Gastroesophageal sphincter (tissue), 3 donors: ENCODE data around the gene ATP9A.

ENCODE experiments used
- CTCF ChIP-seq, 4 experiments: fragments of 200-600 bp in 2 of 4; fragments of 450-650 bp in 2 of 4; sonication (generic) in 1 of 4; IDR thresholded peaks; one replicate each; pipeline ENCODE4 v1.5.1; 2017 to 2019; ENCODE audit warnings: antibody characterized with exemption in 4 of 4, mild to moderate bottlenecking in 2 of 4, moderate library complexity in 2 of 4
- POLR2A ChIP-seq, 2 donors: fragments of 450-650 bp; IDR thresholded peaks; one replicate each; pipeline ENCODE4 v1.6.1; 2017; ENCODE audit warnings: antibody characterized with exemption in 2 of 2, mild to moderate bottlenecking in 2 of 2, moderate library complexity in 1 of 2

- TF ChIP-seq CTCF (IDR thresholded peaks at IDR 0.05): no peak
- TF ChIP-seq POLR2A (IDR thresholded peaks at IDR 0.05): no peak
Measured at GRCh38 chr20:51796340-51796739, 28.1 kb upstream of the ATP9A start.
